A673 (cell line): ENCODE results near the gene SESN1.

Experiments
- CTCF ChIP-seq: fragments of 300-800, 200-600 bp; sonication (generic); conservative IDR thresholded peaks from 2 replicates; pipeline ENCODE4 v1.5.1; 2017; ENCODE audit warnings: low read depth, mild to moderate bottlenecking, antibody characterized with exemption, low read length, moderate library complexity, mixed read lengths
- EZH2 ChIP-seq: fragments of 200-600 bp; sonication (generic); IDR thresholded peaks from 2 replicates; pipeline ENCODE4 v1.6.1; 2017; ENCODE audit warnings: borderline replicate concordance, low read depth, mild to moderate bottlenecking, mixed read lengths, antibody characterized with exemption, low read length; ENCODE audit not compliant: poor library complexity, severe bottlenecking

DNA sequence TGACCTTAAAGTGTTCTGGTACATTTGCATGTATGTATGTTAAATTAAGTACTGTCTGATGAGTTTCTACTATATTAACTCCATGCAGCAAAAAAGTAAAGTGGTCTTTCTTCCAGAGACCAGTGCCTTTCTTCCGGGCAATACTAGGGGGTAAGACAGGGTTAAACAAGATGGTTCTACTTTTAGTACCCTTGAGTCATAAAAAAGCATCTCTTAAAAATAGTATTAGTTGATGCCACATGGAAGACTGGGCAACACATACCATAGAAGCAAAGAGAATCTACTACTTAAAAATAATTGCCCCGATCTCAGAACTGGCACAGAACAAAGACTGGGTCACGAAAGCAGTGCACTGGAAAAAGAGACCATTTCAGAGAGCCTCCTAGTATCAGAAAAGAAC, 66.2 kb downstream of the SESN1 start:
- TF ChIP-seq EZH2 (no peak), CTCF (no peak)
